Endometrium (tissue), 2 donors: ENCODE data around the gene ATXN1L.
"Not testable (repeated sequence)": the region's sequence is repeated elsewhere in the genome, so short reads cannot be mapped to it uniquely, and the experiment has no call there.

Source experiments
- FAIRE-seq: peaks from 2 replicates; lab custom pipeline; 2012; peaks lifted over from hg19 to GRCh38; lab: Jason Lieb, UNC
- donor health status: control.
- donor health status: control.

ATXN1L gene

GRCh38 chr16:71852158-71852557 lies 6.4 kb downstream of the ATXN1L start:
- no peak for FAIRE-seq

GRCh38 chr16:71852561-71852960 lies 6.8 kb downstream of the ATXN1L start:
- no peak for FAIRE-seq

- FAIRE-seq: no peak
These were observed 7.6 kb downstream of the ATXN1L start for GRCh38 chr16:71853413-71853812.

- FAIRE-seq: no peak
These were observed 8.7 kb downstream of the ATXN1L start for GRCh38 chr16:71854369-71854948.

- FAIRE-seq: no peak
These were observed 10.3 kb downstream of the ATXN1L start for GRCh38 chr16:71855937-71856662.

- no peak for FAIRE-seq
These were observed 14.2 kb downstream of the ATXN1L start for GRCh38 chr16:71859762-71860521.

- no peak for FAIRE-seq
These were observed 18.2 kb downstream of the ATXN1L start for GRCh38 chr16:71863995-71864394.

GRCh38 chr16:71865173-71865863 lies 19.5 kb downstream of the ATXN1L start:
- FAIRE-seq: no peak

GRCh38 chr16:71867175-71867574 lies 21.4 kb downstream of the ATXN1L start:
- not testable (repeated sequence) for FAIRE-seq

- FAIRE-seq: no peak
These were observed 22.2 kb downstream of the ATXN1L start for GRCh38 chr16:71867939-71868338.

- FAIRE-seq: no peak
These were observed 23.3 kb downstream of the ATXN1L start for GRCh38 chr16:71869089-71869488.

GRCh38 chr16:71870818-71871217 lies 25.0 kb downstream of the ATXN1L start:
- no peak for FAIRE-seq

- FAIRE-seq: no peak
These were observed 27.4 kb downstream of the ATXN1L start for GRCh38 chr16:71873199-71873598.

GRCh38 chr16:71878911-71879310 lies 33.1 kb downstream of the ATXN1L start:
- no peak for FAIRE-seq

GRCh38 chr16:71880176-71880575 lies 34.4 kb downstream of the ATXN1L start:
- FAIRE-seq: no peak

GRCh38 chr16:71882505-71883167 lies 36.9 kb downstream of the ATXN1L start:
- no peak for FAIRE-seq

- FAIRE-seq: no peak
These were observed 37.5 kb downstream of the ATXN1L start for GRCh38 chr16:71883168-71883848.

GRCh38 chr16:71883849-71884638 lies 38.3 kb downstream of the ATXN1L start, which contains the start of gene ZNF821:
Gene ZNF821, minus strand, starts transcription at chr16:71884182. Its CDS starts 4,236 bp downstream, at chr16:71879946.
- FAIRE-seq: no peak

GRCh38 chr16:71885261-71885650 lies 39.5 kb downstream of the ATXN1L start:
- FAIRE-seq: no peak

- no peak for FAIRE-seq
These were observed 43.4 kb downstream of the ATXN1L start for GRCh38 chr16:71889147-71889546.

GRCh38 chr16:71893888-71894228 lies 48.1 kb downstream of the ATXN1L start:
- no peak for FAIRE-seq
